GM12874 (cell line): ENCODE data around the gene MICAL3.

ENCODE experiments used
- TF ChIP-seq, protein P1 (sequence below): IDR thresholded peaks from 2 replicates; pipeline ENCODE4 v1.5.1; 2011; ENCODE audit warnings: low read depth, mild to moderate bottlenecking, control low read depth, low read length, moderate library complexity; ENCODE audit not compliant: insufficient read depth

The MICAL3 gene

GRCh38 chr22:17972385-17973191, 51.8 kb downstream of the MICAL3 start:
- TF ChIP-seq, protein P1, sequence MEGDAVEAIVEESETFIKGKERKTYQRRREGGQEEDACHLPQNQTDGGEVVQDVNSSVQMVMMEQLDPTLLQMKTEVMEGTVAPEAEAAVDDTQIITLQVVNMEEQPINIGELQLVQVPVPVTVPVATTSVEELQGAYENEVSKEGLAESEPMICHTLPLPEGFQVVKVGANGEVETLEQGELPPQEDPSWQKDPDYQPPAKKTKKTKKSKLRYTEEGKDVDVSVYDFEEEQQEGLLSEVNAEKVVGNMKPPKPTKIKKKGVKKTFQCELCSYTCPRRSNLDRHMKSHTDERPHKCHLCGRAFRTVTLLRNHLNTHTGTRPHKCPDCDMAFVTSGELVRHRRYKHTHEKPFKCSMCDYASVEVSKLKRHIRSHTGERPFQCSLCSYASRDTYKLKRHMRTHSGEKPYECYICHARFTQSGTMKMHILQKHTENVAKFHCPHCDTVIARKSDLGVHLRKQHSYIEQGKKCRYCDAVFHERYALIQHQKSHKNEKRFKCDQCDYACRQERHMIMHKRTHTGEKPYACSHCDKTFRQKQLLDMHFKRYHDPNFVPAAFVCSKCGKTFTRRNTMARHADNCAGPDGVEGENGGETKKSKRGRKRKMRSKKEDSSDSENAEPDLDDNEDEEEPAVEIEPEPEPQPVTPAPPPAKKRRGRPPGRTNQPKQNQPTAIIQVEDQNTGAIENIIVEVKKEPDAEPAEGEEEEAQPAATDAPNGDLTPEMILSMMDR = no peak

- TF ChIP-seq, protein P1 = no peak
These were observed 52.6 kb downstream of the MICAL3 start for GRCh38 chr22:17971711-17972110.

DNA sequence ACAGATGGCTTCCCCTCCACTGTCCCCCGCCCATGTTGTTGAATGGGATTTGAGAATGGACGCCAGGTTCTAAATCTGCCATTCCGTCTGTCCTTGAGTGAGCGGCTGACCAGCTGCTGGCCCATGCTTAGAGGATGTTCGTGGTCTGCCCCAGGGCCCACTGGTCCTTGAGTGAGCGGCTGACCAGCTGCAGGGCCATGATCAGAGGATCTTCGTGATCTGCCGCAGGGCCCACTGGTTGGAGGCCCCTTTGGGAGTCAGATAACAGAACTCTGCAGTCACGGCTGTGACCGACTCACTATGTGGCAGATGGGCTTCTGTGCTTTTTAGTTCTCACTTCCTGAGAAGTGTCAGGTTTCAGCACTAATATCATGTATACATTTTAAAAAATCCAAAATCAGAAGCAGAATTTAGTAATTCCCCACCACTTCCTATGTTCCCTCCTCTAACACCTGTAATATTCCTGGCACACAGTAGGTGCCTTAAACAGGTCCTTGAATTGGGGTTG, 54.1 kb downstream of the MICAL3 start:
- TF ChIP-seq, protein P1 = no peak

GRCh38 chr22:17969701-17970113, 54.7 kb downstream of the MICAL3 start:
- TF ChIP-seq, protein P1 = no peak

DNA sequence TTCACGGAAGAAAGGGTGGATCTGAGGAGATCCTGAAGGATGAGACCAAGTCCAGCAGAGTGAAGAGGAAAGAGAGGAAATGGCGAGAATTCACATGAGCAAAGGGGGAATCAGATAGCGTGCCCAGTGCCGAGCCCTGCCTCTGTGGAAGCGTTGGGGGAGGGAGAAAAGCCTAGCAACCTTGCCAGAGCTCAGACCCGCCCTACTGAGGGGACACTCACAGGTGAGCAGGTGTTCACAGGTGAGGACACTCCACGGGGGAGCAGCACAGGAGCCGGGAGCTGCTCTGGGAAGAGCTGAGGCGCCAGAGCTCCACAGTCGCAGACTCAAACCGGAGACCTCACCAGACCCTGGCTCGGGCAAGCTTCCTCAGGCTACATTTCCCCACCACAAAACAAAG, 56.2 kb downstream of the MICAL3 start:
- TF ChIP-seq, protein P1 = no peak

DNA sequence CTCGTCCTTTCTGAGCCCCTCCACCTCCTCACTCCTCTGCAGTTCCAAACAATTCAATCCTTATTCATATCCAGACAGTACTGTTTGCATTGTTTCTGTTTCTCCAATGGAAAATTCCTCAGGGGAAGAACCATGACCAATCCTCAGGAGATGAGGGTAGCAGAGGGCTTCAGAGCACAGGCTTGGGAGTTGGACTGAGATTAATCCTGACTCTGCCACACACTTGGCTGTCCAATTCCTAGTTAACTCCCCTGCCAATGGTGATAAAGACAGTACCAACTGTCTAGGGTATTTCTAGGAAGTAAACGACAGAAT, 58.0 kb downstream of the MICAL3 start:
- TF ChIP-seq, protein P1 = no peak

- TF ChIP-seq, protein P1 = no peak
These were observed 58.6 kb downstream of the MICAL3 start for GRCh38 chr22:17965538-17966402.
